Raji (cell line): ENCODE results near the gene RIF1.

Experiments used
- POLR2A ChIP-seq: IDR thresholded peaks from 2 replicates; pipeline ENCODE4 v1.6.1; 2011; ENCODE audit warnings: low read depth, low read length, control low read depth; ENCODE audit not compliant: insufficient read depth

The RIF1 gene

DNA sequence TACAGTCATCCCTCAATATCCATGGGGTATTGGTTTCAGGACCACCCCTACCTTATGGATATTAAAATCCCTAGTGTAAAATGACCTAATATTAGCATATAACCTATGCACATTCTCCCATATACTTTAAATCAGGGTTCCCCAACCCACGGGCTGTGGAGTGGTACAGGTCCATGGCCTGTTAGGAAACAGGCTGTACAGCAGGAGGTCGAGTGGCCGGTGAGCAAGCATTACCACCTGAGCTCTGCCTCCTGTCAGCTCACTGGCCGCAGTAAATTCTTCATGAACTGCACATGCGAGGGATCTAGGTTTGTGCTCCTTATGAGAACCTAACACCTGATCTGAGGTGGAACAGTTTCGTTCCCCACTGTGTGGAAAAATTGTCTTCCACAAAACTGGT lies 73.8 kb downstream of the RIF1 start:
- no peak for TF ChIP-seq POLR2A

DNA sequence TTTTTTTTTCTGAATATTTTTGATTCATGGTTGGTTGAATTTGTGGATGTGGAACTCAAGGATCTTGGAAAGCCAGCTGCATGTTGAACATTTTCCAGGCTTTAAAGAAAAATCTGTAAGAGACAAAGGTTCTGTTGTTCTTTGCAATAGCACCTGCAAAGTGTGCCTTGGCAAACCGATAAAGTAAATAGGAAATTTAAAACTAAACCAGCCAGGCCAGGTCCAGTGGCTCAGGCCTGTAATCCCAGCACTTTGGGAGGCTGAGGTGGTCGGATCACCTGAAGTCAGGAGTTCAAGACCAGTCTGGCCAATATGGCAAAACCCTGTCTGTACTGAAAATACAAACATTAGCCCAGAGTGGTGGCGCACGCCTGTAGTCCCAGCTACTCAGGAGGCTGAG lies 74.4 kb downstream of the RIF1 start:
- TF ChIP-seq POLR2A, result no peak

DNA sequence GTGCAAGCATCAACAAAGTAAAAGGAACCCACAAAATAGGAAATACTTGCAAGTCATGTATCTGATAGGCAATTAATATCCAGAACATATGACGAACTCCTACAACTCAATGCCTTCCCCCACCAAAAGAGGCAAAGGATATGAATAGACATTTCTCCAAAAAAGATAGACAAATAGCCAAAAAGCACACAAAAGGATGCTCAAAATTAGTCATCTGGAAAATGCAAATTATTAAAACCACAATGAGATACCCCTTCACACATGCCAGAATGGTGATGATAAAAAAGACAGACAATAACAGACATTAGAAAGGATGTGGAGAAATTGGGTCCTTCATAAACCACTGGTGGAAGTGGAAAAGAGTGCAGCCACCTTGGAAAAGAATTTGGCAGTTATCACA lies 76.4 kb downstream of the RIF1 start:
- TF ChIP-seq POLR2A, result no peak

- TF ChIP-seq POLR2A, result no peak
Measured at GRCh38 chr2:151490276-151490675, 80.6 kb downstream of the RIF1 start.

DNA sequence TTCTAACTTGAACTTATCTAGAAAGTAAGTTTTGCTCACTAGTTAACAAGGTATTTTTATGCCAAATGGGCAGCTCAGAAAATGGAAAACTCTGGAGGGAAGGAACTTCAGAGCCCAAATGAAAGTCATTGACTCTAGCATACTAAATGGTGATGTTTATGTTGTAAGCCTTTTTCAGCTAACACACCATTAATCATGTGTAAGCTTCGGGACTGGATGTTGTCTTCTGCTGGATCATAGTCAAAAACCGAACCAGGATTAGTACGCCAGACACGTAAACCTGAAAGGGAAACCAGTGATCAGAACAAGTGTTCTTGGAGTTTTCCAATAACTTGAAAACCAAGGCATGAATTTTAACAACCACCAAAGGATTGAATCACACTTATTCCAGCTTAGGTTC lies 81.8 kb downstream of the RIF1 start:
- no peak for TF ChIP-seq POLR2A

DNA sequence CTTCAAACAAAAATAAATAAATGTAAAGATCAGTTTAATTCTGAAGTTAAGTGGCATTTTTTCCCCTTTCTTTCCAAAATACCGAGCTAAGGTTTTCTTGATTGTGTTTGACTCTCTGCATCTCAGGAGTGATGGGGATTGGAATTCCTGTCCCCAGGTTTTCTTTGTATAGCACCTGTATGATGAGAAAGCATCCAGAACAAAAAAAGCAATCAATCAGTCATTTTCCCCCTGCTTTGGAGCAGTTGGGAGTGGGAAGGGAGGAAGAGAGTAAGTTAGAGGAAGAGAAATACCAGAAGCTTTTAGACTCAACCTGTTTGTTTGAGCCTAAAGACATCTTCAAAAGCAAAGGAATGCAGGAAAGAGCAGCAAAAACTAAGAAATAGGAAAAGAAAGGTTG lies 88.5 kb downstream of the RIF1 start:
- no peak for TF ChIP-seq POLR2A

GRCh38 chr2:151506170-151506569 lies 96.5 kb downstream of the RIF1 start:
- no peak for TF ChIP-seq POLR2A

- TF ChIP-seq POLR2A, result no peak
Measured at GRCh38 chr2:151508519-151508918, 98.8 kb downstream of the RIF1 start.

GRCh38 chr2:151518802-151519201 lies 109.1 kb downstream of the RIF1 start:
- no peak for TF ChIP-seq POLR2A

DNA sequence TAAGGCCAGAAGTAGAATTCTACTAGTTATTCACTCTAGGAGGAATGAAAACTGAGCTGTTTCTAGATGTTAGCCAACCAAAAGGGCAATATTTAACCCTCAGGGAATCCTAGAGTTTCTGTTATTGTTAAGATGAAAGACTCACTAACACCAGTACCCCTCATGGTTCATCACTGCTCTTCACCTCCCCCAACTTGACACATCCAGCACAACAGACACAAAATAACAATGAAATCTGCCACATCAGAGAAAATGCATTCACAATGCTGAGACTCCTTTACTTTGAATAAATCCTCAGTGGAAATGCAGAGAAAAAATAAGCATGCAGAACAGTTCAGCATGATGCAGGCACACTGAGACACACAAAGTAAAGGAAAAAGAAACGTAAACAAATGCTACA lies 111.3 kb downstream of the RIF1 start:
- no peak for TF ChIP-seq POLR2A

DNA sequence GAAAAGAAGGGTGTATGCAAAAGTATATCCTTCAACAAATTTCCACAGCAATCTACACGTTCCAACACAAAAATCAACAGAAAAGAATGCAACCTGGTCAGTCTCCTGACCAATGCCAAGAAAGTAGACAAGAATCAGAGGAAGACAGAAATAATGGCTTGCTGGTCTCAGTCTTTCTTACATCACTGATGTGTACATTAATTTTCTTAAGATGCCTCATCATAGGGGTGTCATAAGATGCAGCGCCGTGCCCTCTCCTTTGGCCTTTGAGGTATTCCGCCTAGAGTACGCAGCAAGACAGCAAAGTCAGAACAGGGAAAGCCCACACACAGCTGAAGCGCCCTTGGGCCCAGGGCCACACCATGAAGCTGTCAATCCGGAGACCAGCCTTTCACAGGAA lies 112.9 kb downstream of the RIF1 start:
- no peak for TF ChIP-seq POLR2A

DNA sequence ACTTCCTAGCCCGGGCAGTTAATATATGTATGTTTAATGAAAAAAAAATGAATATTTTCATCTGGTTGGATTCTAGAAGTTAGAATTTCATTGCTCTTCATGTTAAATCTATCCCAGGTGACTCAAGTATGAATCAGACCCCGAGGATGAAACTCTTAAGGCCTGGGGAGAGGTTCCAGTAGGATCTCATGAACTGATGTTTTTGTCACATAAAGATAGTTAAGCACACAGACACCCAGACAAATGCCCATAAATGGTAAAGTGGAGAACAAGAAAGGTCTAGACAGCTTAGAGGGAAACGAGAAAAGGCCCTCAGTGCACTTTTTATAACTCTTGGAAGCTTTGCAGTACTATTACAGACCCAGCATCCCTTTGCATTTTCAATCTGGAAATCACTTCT lies 114.1 kb downstream of the RIF1 start:
- no peak for TF ChIP-seq POLR2A

DNA sequence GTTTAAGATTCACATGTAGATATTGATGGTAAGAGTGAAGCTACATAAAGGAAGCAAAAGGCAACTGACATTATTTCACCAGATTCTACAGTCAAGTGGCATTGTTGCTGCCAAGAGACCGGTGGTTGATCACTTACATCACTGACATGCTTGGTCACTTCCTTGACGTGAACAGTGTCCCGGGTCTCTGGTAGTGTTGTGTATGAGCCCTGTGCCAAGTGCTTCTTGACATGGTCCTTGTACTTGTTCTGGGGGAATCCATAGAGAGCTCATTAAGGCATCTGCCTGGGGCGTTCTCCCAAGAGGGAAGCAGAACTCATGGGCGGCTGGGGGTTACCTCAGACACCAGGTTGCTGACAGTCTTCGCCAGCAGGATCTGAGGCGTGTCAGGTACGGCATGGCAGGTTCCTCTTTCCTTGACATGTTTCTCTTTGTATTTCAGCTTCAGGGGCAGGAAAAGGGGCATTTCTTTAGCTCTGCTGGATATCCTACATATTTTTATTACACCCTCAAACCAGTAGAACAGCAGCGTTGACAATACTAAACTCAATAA lies 116.2 kb downstream of the RIF1 start:
- TF ChIP-seq POLR2A, result no peak

- no peak for TF ChIP-seq POLR2A
Measured at GRCh38 chr2:151526572-151527090, 116.9 kb downstream of the RIF1 start.
